Activated naive CD4-positive, alpha-beta T cell treated with anti-CD3 and anti-CD28 coated beads, Interleukin-2, amount 50 U/mL, for 72 hours (primary cell): ENCODE data around the gene ANKS1B. TPM values are rescaled to one million over a fixed set of nuclear protein-coding genes. Genes with fewer than 3 reads are reported as not detected.
A peak's percentile ranks its signal among the peaks of the same experiment; 100 is the strongest.
"Not testable (repeated sequence)": the region's sequence is repeated elsewhere in the genome, so short reads cannot be mapped to it uniquely, and the experiment has no call there.

Source experiments
- ATAC-seq, 2 donors: fragments of 150-1000 bp; cut with Tn5 transposase; 2 replicates each; pipeline ENCODE4 v1.10.0; 2021; ENCODE audit warnings: mild to moderate bottlenecking in 2 of 2, moderate library complexity in 2 of 2
- DNase-seq, 2 donors: peaks; one replicate each; pipeline ENCODE4 v3.0.0; 2021 to 2022; ENCODE audit warnings: low spot score in 2 of 2
- H3K27ac Mint-ChIP-seq, 2 donors: one replicate each; pipeline ENCODE4 v1.8.0; 2022; ENCODE audit warnings: mild to moderate bottlenecking in 2 of 2, mixed read lengths in 2 of 2
- H3K36me3 Mint-ChIP-seq, 2 donors: one replicate each; pipeline ENCODE4 v1.8.0; 2022; ENCODE audit warnings: mixed read lengths in 2 of 2
- H3K9me3 Mint-ChIP-seq, 2 donors: one replicate each; pipeline ENCODE4 v1.8.0; 2022; ENCODE audit warnings: mixed read lengths in 2 of 2
- total RNA-seq, 2 donors: library from RNA; stranded (reverse); gene quantifications; one replicate each; pipeline ENCODE4 v1.2.3, GENCODE V29; 2022

Gene ANKS1B
- under 1 TPM in 1 of 2 donors, not detected in 1; 0.16 TPM for total RNA-seq

DNA sequence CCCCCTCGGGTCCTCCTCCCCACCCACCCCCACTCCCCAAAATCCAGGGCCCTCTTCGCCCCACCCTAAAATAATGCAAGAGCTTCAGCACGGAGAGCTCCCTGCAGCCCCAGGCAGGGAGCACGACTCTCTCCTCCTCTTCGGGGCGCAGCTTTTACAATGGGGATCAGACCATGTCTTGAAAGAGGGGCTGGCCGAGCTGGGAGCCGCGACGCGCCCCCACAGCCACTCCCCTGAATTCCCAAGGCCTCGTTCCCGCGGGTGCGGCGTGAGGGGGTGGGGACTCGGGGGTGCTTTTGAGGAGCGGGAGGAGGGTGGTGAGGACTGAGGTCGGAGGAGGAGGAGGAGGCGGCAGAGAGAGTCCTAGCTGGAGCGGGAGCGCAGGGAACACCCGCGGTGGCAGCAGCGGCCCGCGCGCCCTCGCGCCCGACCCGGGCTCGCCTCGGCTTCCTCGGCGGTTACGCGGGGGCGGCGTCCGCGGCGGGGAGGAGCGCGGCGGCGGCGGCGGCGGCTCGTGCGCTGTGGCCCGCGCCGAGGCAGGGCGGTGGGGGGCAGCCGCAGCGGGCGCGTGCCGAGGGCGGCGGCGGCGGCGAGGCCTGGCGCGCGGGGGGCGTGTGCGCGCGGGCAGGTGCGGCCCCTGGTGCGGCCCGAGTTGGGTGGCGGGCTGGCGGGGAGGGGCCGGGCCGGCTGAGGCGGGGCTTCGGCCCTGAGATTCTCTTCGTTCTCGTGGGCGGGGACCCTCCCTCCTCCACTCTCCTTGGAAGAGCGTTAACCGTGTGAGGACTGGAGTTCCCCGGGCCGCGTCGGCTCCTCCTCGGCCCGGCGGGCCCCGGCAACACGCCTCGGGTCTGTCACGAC lies at the start of gene ANKS1B:
ANKS1B (minus strand) TSS at position 666 of the 858 bp plus-strand sequence. CDS start 699 bp downstream, outside the sequence.
- peak; percentile 43 to 83 for ATAC-seq
- H3K36me3 Mint-ChIP-seq: peaks cover 0 to 16% of the 10 kb centered on the region in 2 donors
- H3K9me3 Mint-ChIP-seq: no peaks in the 10 kb centered on the region
- peak in 1 of 2 donors; percentile 19 for DNase-seq
- no peak within 1 kb of the TSS for H3K27ac Mint-ChIP-seq

GRCh38 chr12:100031836-100032235 lies 47.1 kb upstream of the ANKS1B start:
- no peak for DNase-seq
- ATAC-seq: no peak
- H3K27ac Mint-ChIP-seq: peak overlapping the region in 1 of 2 donors; percentile 9

DNA sequence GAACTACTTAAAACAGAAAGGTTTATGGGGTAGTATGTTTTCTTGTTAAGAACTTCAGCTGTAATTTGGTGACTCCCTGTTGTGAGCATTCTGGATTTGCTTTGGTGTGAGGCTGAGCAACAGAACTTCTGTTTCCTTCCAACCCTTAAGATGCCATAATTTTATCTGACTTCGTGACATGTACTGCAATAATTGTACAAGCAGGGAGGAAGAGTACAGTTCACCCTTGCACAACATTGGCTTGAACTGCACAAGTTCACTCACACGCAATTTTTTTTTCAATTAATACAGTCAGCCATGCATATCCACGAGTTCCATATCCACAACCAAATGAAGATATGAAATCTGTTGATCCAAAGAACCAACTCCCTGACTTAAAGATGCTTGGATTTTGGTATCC lies 42.9 kb upstream of the ANKS1B start:
- ATAC-seq (no peak), DNase-seq (no peak)
- no peak overlapping the region for H3K27ac Mint-ChIP-seq
- peaks cover 2 to 13% of the 10 kb centered on the region in 2 donors for H3K36me3 Mint-ChIP-seq
- no peaks in the 10 kb centered on the region for H3K9me3 Mint-ChIP-seq

More at GRCh38 chr12:100031836-100032235, 47.1 kb upstream of the ANKS1B start:
- H3K9me3 Mint-ChIP-seq: no peaks in the 10 kb centered on the region
- H3K36me3 Mint-ChIP-seq: peaks cover 13 to 19% of the 10 kb centered on the region in 2 donors

DNA sequence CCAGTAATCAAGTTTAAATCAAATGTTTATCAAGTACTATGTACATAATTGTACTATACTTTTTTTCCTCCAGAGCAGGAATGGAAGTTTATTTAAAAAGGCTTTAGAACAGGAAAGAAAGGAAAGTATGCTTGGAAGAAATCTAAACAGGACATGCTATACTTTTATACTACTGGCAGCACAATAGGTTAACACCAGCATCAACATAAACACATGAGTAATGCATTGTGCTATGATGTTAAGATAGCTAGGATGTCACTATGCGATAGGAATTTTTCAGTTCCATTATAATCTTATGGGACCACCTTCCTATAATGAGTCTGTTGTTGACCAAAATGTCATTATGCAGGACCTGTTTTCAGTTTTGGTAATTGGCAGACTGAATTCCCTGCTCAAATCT lies 41.5 kb upstream of the ANKS1B start:
- H3K27ac Mint-ChIP-seq: no peak overlapping the region
- ATAC-seq: no peak
- peaks cover 7% of the 10 kb centered on the region in 2 donors for H3K9me3 Mint-ChIP-seq
- peaks cover 0 to 7% of the 10 kb centered on the region in 2 donors for H3K36me3 Mint-ChIP-seq
- DNase-seq: no peak

GRCh38 chr12:100024974-100025555 lies 40.3 kb upstream of the ANKS1B start:
- Mint-ChIP-seq H3K36me3 (peaks cover 0 to 7% of the 10 kb centered on the region in 2 donors), H3K9me3 (peaks cover 7% of the 10 kb centered on the region in 2 donors), H3K27ac (no peak overlapping the region)
- ATAC-seq (no peak), DNase-seq (no peak)

GRCh38 chr12:100020370-100020769 lies 35.6 kb upstream of the ANKS1B start:
- H3K36me3 Mint-ChIP-seq: peaks cover 4 to 7% of the 10 kb centered on the region in 2 donors
- no peak for DNase-seq
- H3K9me3 Mint-ChIP-seq: peaks cover 11 to 17% of the 10 kb centered on the region in 2 donors

DNA sequence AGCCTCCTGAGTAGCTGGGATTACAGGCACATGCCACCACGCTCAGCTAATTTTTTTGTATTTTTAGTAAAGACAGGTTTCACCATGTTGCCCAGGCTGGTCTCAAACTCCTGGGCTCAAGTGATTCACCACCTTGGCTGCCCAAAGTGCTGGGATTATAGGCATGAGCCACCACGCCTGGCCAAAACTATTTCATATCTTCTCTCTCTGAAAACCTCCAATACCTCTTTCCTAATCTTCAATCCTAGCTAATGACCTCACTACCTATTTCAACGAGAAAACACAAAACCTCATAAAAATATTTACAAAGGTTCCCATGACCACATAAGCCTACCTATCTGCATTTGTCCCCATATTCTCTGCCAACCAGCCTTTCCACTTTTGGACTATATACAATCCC lies 32.3 kb upstream of the ANKS1B start:
- peaks cover 4 to 20% of the 10 kb centered on the region in 2 donors for H3K36me3 Mint-ChIP-seq
- H3K27ac Mint-ChIP-seq: no peak overlapping the region

More at GRCh38 chr12:100020370-100020769, 35.6 kb upstream of the ANKS1B start:
- no peak overlapping the region for H3K27ac Mint-ChIP-seq
- ATAC-seq: no peak

DNA sequence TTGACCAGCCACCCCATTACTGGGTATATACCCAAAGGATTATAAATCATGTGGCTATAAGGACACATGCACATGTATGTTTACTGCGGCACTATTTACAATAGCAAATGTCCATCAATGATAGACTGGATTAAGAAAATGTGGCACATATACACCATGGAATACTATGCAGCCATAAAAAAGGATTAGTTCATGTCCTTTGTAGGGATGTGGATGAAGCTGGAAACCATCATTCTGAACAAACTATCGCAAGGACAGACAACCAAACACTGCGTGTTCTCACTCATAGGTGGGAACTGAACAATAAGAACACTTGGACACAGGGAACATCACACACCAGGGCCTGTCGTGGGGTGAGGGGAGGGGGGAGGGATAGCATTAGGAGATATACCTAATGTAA lies 31.6 kb upstream of the ANKS1B start:
- Mint-ChIP-seq H3K9me3 (peaks cover 9 to 19% of the 10 kb centered on the region in 2 donors), H3K36me3 (peaks cover 4 to 21% of the 10 kb centered on the region in 2 donors)
- not testable (repeated sequence) for H3K27ac Mint-ChIP-seq, DNase-seq, ATAC-seq

More for the DNA sequence above, 32.3 kb upstream of the ANKS1B start:
- ATAC-seq (no peak), DNase-seq (no peak)
- peaks cover 15 to 19% of the 10 kb centered on the region in 2 donors for H3K9me3 Mint-ChIP-seq

- H3K27ac Mint-ChIP-seq, ATAC-seq, DNase-seq, H3K9me3 Mint-ChIP-seq: not testable (repeated sequence)
- peaks cover 7 to 10% of the 10 kb centered on the region in 2 donors for H3K36me3 Mint-ChIP-seq
These were observed 21.1 kb upstream of the ANKS1B start for GRCh38 chr12:100005846-100006245.

DNA sequence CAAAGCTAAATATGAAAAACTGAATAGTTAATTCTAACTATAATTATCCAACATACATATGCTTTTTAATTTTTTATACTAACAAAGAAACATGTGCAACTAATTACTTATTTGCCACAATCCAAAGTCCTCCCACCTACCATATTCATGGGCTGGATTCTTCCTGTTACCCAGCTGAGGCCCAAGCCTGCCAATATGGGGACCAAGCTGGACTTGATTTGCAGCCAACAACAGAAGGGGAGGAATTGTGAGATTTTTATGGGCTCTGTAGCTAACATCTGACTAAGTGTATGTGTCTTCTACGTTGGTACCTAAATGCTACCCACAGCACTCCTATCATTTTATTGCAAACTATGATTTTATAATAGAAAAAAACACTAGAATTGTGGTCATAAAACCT lies 13.1 kb upstream of the ANKS1B start:
- ATAC-seq: no peak
- Mint-ChIP-seq H3K27ac (no peak overlapping the region), H3K9me3 (peaks cover 5 to 14% of the 10 kb centered on the region in 2 donors), H3K36me3 (peaks cover 4 to 15% of the 10 kb centered on the region in 2 donors)
- DNase-seq: no peak

DNA sequence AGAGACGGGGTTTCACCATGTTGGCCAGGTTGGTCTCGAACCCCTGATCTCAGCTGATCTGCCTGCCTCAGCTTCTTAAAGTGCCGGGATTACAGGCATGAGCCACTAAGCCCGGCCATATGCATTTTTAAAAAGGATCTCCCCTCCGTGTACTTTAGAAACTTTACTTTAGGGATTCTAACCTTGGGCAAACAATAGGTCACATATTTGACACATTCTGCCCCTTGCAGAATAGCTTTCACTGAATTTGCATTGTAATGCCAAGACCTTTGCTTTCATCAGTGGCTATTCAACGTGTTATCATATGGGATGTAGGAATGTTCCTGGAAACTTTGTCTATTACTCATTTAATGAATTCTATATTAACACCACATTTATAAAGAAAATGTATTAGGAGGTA lies 11.4 kb upstream of the ANKS1B start:
- no peak for DNase-seq
- no peak overlapping the region for H3K27ac Mint-ChIP-seq
- peaks cover 4 to 20% of the 10 kb centered on the region in 2 donors for H3K36me3 Mint-ChIP-seq
- no peak for ATAC-seq
- H3K9me3 Mint-ChIP-seq: peaks cover 5 to 14% of the 10 kb centered on the region in 2 donors

DNA sequence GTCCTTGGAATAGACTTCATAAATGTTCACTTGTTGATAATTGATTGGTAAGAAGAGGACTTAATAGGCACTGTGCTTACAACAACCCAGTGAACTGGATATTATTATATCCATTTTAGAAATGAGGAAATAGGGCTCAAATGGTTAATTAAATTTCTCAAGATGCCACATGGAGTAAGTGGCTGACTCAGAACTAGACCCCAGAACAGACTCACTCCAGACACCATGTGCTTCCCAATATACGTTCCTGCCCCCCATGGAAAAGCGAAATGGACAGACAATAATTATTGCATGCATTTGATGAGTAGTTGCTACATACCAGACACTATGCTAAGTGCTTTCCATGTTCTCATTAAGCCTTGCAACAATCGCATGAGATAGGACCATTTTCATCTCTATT lies 895 bp upstream of the ANKS1B start:
- Mint-ChIP-seq H3K9me3 (no peaks in the 10 kb centered on the region), H3K36me3 (peaks cover 0 to 16% of the 10 kb centered on the region in 2 donors), H3K27ac (no peak overlapping the region)
- no peak for DNase-seq
- no peak for ATAC-seq

GRCh38 chr12:99985129-99985570 lies 414 bp upstream of the ANKS1B start:
- Mint-ChIP-seq H3K9me3 (no peaks in the 10 kb centered on the region), H3K27ac (no peak overlapping the region), H3K36me3 (peaks cover 0 to 16% of the 10 kb centered on the region in 2 donors)
- ATAC-seq (no peak), DNase-seq (no peak)

GRCh38 chr12:99983456-99984258 lies 1.1 kb downstream of the ANKS1B start:
- peaks cover 0 to 16% of the 10 kb centered on the region in 2 donors for H3K36me3 Mint-ChIP-seq
- H3K9me3 Mint-ChIP-seq: no peaks in the 10 kb centered on the region
- ATAC-seq (peak in 1 of 2 donors; percentile 14), DNase-seq (no peak)
- H3K27ac Mint-ChIP-seq: no peak overlapping the region

DNA sequence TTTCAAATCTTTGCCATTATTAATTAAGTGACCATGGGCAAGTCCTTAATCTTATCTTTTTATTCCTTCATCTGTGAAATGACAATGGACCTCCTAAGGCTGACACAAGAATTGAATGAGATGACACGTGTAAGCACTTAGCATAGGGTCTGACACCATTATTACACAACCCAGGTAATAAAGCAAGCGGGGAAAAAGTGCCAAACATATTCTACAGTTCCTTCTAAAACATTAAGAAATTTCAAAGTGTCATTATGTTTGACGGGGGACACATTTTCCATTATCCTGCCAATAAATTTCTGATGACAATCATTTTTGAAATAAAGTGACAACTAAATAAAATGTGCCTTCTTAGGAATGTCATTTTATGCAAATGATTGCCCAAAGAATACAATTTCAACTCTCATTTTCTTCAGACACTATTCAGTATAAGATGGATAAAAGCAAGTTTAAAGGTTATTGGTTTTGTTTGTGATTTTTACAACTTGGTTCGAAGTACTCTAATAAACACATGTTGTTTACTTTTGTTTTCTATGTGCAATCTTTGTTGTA lies 3.0 kb downstream of the ANKS1B start:
- Mint-ChIP-seq H3K9me3 (no peaks in the 10 kb centered on the region), H3K27ac (no peak overlapping the region), H3K36me3 (peaks cover 0 to 16% of the 10 kb centered on the region in 2 donors)
- DNase-seq (no peak), ATAC-seq (no peak)

DNA sequence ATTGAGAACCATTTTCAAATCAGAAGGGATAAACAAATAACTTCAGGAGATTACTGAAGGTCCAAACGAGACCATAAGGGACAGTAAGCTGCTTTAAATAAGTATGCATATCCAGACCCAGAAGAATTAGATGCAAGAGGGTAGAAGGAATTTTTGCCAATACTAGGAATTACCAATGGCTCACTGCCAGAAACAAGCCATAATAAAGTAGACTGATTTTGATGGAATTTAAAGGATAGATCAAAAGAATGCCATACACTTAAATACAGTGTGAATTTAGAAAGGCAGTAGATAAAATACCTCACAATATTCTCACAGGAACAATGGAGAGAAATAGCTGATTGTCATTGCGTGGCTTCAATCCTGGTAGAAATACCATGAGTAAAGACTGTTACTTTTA lies 5.3 kb downstream of the ANKS1B start:
- H3K27ac Mint-ChIP-seq: no peak overlapping the region
- DNase-seq (no peak), ATAC-seq (no peak)
- peaks cover 0 to 3% of the 10 kb centered on the region in 2 donors for H3K9me3 Mint-ChIP-seq
- H3K36me3 Mint-ChIP-seq: peaks cover 0 to 7% of the 10 kb centered on the region in 2 donors
